T-cell (primary cell): ENCODE data around the gene SLC7A5. TPM values are rescaled to one million over a fixed set of nuclear protein-coding genes. Genes with fewer than 3 reads are reported as not detected.
"Not testable (repeated sequence)": the region's sequence is repeated elsewhere in the genome, so short reads cannot be mapped to it uniquely, and the experiment has no call there.

Experiments
- ATAC-seq, 4 experiments: fragments of 200-7000 bp in 3 of 4; fragments of 150-1000 bp in 1 of 4; cut with Tn5 transposase; replicated peaks in 1 of 4; 1 replicate in 3 of 4; 2 replicates in 1 of 4; pipeline ENCODE4 v1.10.0; 2021; ENCODE audit warnings: moderate library complexity in 3 of 4, mild to moderate bottlenecking in 2 of 4, moderate number of reproducible peaks in 1 of 4
- CTCF ChIA-PET, 2 donors: fragments of 300-600 bp; sonication (Branson Sonifier 250); formaldehyde crosslinking; loops; one replicate each; lab custom pipeline; 2022; ENCODE audit warnings: antibody characterized with exemption in 2 of 2; lab: Charles Lee
- POLR2A ChIA-PET, 2 donors: fragments of 300-600 bp; sonication (Branson Sonifier 250); formaldehyde crosslinking; loops; one replicate each; lab custom pipeline; 2022; ENCODE audit warnings: antibody characterized with exemption in 2 of 2; lab: Charles Lee
- DNase-seq, 35 experiments: peaks; one replicate each; pipeline versions ENCODE4 v3.0.0 to v3.0.0-alpha.2; 2013 to 2023
- H3K27ac ChIP-seq: one replicate; pipeline ENCODE4 v1.5.1; 2013; ENCODE audit warnings: low read length
- H3K27me3 ChIP-seq, 2 experiments: replicated peaks in 1 of 2; 1 replicate in 1 of 2; 2 replicates in 1 of 2; pipeline versions ENCODE4 v1.6.1 to v1.7.0; 2013; ENCODE audit warnings: low read length in 1 of 2, mixed read lengths in 1 of 2; ENCODE audit not compliant: control insufficient read depth in 2 of 2, insufficient read depth in 2 of 2; ENCODE audit errors: extremely low read depth in 1 of 2
- H3K36me3 ChIP-seq, 2 donors: 1 replicate in 1 of 2; 2 replicates in 1 of 2; pipeline versions ENCODE4 v1.6.1 to v1.7.0; 2013; ENCODE audit warnings: low read length in 1 of 2; ENCODE audit not compliant: control insufficient read depth in 2 of 2, insufficient read depth in 1 of 2; ENCODE audit errors: extremely low read depth in 1 of 2
- H3K4me1 ChIP-seq, 2 experiments: 1 replicate in 1 of 2; 2 replicates in 1 of 2; pipeline versions ENCODE4 v1.6.1 to v1.7.0; 2013; ENCODE audit warnings: low read length in 2 of 2, mixed read lengths in 1 of 2; ENCODE audit not compliant: insufficient read depth in 2 of 2, control insufficient read depth in 1 of 2; ENCODE audit errors: extremely low read depth in 1 of 2
- H3K4me3 ChIP-seq, 2 donors: 1 replicate in 1 of 2; 2 replicates in 1 of 2; pipeline versions ENCODE4 v1.5.1 to v1.7.0; 2013; ENCODE audit warnings: mild to moderate bottlenecking in 2 of 2, low read length in 1 of 2, moderate library complexity in 1 of 2; ENCODE audit not compliant: control insufficient read depth in 1 of 2; ENCODE audit errors: extremely low read depth in 1 of 2
- H3K9me3 ChIP-seq: 2 replicates; pipeline ENCODE4 v1.7.0; 2013
- H3K27ac Mint-ChIP-seq, 2 donors: one replicate each; pipeline ENCODE4 v1.8.0; 2020 to 2021; ENCODE audit warnings: mild to moderate bottlenecking in 2 of 2, mixed read lengths in 2 of 2
- H3K27me3 Mint-ChIP-seq, 2 donors: one replicate each; pipeline ENCODE4 v1.8.0; 2021 to 2022; ENCODE audit warnings: mixed read lengths in 2 of 2
- H3K36me3 Mint-ChIP-seq: one replicate; pipeline ENCODE4 v1.8.0; 2021; ENCODE audit warnings: mixed read lengths
- H3K4me1 Mint-ChIP-seq, 3 donors: one replicate each; pipeline ENCODE4 v1.8.0; 2020 to 2022; ENCODE audit warnings: mixed read lengths in 3 of 3, mild to moderate bottlenecking in 1 of 3
- H3K4me3 Mint-ChIP-seq, 3 donors: one replicate each; pipeline ENCODE4 v1.8.0; 2020 to 2022; ENCODE audit warnings: mild to moderate bottlenecking in 3 of 3, mixed read lengths in 3 of 3, moderate library complexity in 3 of 3
- H3K9me3 Mint-ChIP-seq, 3 donors: one replicate each; pipeline ENCODE4 v1.8.0; 2020 to 2022; ENCODE audit warnings: mixed read lengths in 3 of 3
- WGBS: methylation state at CpG from one replicate; pipeline ENCODE4 v1.1.5; 2013; ENCODE audit warnings: missing lambda C conversion rate; ENCODE audit not compliant: insufficient coverage; 5-methylcytosine and 5-hydroxymethylcytosine counted together
- total RNA-seq, 35 experiments: library from RNA in 6 of 35; stranded (reverse) in 6 of 35; fragments of 120-200 nt in 1 of 35; gene quantifications; one replicate each; pipeline versions ENCODE4 v1.2.1 to v1.2.4 and lab custom pipeline; 2013 to 2026

The SLC7A5 gene
- total RNA-seq, 5 donors from 2014 or later (not counting 1 experiment from before 2014, with no cell fraction given) = 37.9 to 81.6 (median 40.0) TPM

DNA sequence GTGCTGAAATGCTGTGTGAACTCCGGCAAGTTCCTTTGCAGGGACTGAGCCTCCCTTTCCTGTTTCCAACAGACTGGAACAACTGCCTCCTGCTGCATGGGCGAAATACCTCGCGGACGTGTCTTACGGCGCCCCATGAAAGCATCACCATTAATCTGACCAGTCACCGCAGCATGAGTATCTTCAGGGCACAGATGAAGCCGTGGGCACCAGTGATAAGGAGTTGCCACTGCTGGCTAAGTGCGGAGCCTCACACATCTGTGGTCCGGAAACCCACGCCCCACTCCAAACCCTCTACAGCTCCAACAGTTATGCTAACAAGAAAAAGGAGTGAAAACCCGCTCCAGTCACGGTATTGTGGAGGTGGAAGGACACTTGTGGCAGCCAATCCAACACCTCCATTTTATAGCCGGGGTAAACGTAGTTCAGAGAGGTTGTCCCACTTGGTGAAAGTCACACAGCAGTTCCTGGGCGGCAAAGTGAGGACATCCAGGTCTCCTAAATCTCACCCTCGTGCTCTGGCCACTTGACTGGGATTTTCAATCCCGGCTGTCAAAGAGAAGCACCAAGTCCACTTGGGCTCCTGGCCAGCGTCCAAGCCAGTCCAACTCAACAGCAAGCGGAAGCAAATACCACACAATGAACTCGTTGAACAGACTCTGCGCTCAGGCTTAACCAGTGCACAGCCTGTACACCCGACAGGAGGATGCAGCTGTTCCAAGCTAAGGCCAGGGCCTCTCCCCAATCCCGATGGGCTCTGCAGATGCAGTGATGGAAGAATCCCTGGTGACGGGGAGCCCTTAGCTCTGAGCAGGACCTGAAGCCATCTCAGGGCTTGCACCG, 10.9 kb downstream of the SLC7A5 start:
- not testable (repeated sequence) for DNase-seq, H3K4me3 Mint-ChIP-seq, H3K4me3 ChIP-seq, H3K27me3 Mint-ChIP-seq, H3K27me3 ChIP-seq, ATAC-seq, H3K27ac ChIP-seq, H3K9me3 ChIP-seq, H3K36me3 ChIP-seq, H3K9me3 Mint-ChIP-seq, H3K36me3 Mint-ChIP-seq
- WGBS = 88% methylated on average over 9 of the region's 27 CpGs
- POLR2A ChIA-PET = interaction anchor here in 1 of 2 donors (0.6 kb wide), 1 partner anchor 57 kb away, joined by 5 read pairs; no protein-coding TSS in a partner anchor
- Mint-ChIP-seq H3K4me1 (peaks cover 32 to 68% (median 32%) of the 10 kb centered on the region in 3 donors), H3K27ac (peak overlapping the region in 1 of 2 donors; percentile 79)
- CTCF ChIA-PET = interaction anchor here in 1 of 2 donors (1.1 kb wide), 1 partner anchor 9 kb away, joined by 3 read pairs; no protein-coding TSS in a partner anchor
- H3K4me1 ChIP-seq = peaks cover 0 to 62% of the 10 kb centered on the region in 2 experiments

- Histone ChIP-seq H3K27me3 (no peaks in the 10 kb centered on the region), H3K4me1 (peaks cover 0 to 65% of the 10 kb centered on the region in 2 experiments), H3K4me3 (peak overlapping the region in 1 of 2 donors; percentile 41), H3K36me3 (no peaks in the 10 kb centered on the region), H3K9me3 (no peaks in the 10 kb centered on the region), H3K27ac (peak overlapping the region; percentile 78)
- ChIA-PET POLR2A (interaction anchor here in 1 of 2 donors (1.6 kb wide), 1 partner anchor 9 kb away, joined by 13 read pairs; no protein-coding TSS in a partner anchor), CTCF (interaction anchor here (0.6 to 1.6 kb wide), 4 partner anchors 9 to 77 kb away, joined by 3 to 4 read pairs (median 3); no protein-coding TSS in a partner anchor)
- Mint-ChIP-seq H3K9me3 (no peaks in the 10 kb centered on the region), H3K27ac (peak overlapping the region; percentile 84 to 95), H3K4me1 (peaks cover 36 to 70% (median 38%) of the 10 kb centered on the region in 3 donors), H3K4me3 (peak overlapping the region; percentile 64 to 80 (median 66)), H3K27me3 (no peaks in the 10 kb centered on the region), H3K36me3 (peaks cover 10% of the 10 kb centered on the region)
- ATAC-seq (no peak), DNase-seq (no peak)
- WGBS = no CpG with 5 or more reads among the region's 15 CpGs
Measured at GRCh38 chr16:87856791-87857228, 12.5 kb downstream of the SLC7A5 start.

- H3K4me1 ChIP-seq = peaks cover 0 to 61% of the 10 kb centered on the region in 2 experiments
- Mint-ChIP-seq H3K27ac (peak overlapping the region; percentile 84 to 95), H3K4me1 (peaks cover 36 to 66% (median 38%) of the 10 kb centered on the region in 3 donors), H3K4me3 (peak overlapping the region; percentile 64 to 80 (median 66)), H3K36me3 (peaks cover 10% of the 10 kb centered on the region), H3K9me3 (no peaks in the 10 kb centered on the region), H3K27me3 (no peaks in the 10 kb centered on the region)
- H3K36me3 ChIP-seq = peaks cover 0 to 3% of the 10 kb centered on the region in 2 donors
- ChIA-PET POLR2A (interaction anchor here in 1 of 2 donors (0.6 to 1.6 kb wide), 2 partner anchors 10 to 91 kb away, joined by 3 to 13 read pairs; no protein-coding TSS in a partner anchor), CTCF (interaction anchor here (0.6 to 1.6 kb wide), 4 partner anchors 10 to 76 kb away, joined by 3 to 4 read pairs (median 3); no protein-coding TSS in a partner anchor)
- 55% methylated on average over 21 of the region's 26 CpGs for WGBS
- peak overlapping the region in 1 of 2 donors; percentile 41 for H3K4me3 ChIP-seq
- peak; percentile 20 to 59 (median 40) for ATAC-seq
- peak overlapping the region; percentile 78 for H3K27ac ChIP-seq
- H3K27me3 ChIP-seq = no peaks in the 10 kb centered on the region
- peak in 16 of 35 experiments; percentile 10 to 48 (median 28) for DNase-seq
- no peaks in the 10 kb centered on the region for H3K9me3 ChIP-seq
Measured at GRCh38 chr16:87855852-87856715, 13.2 kb downstream of the SLC7A5 start.

- H3K4me1 Mint-ChIP-seq = peaks cover 33 to 62% (median 33%) of the 10 kb centered on the region in 3 donors
- Histone ChIP-seq H3K36me3 (peaks cover 0 to 8% of the 10 kb centered on the region in 2 donors), H3K4me3 (no peak overlapping the region), H3K27me3 (no peaks in the 10 kb centered on the region), H3K27ac (peak overlapping the region; percentile 78), H3K9me3 (no peaks in the 10 kb centered on the region), H3K4me1 (peaks cover 0 to 61% of the 10 kb centered on the region in 2 experiments)
- CTCF ChIA-PET = interaction anchor here in 1 of 2 donors (1.3 kb wide), 1 partner anchor 16 kb away, joined by 4 read pairs; no protein-coding TSS in a partner anchor
- no peak for ATAC-seq
- POLR2A ChIA-PET = interaction anchor here in 1 of 2 donors (0.6 kb wide), 1 partner anchor 40 kb away, joined by 3 read pairs; no protein-coding TSS in a partner anchor
- peak overlapping the region; percentile 73 to 95 for H3K27ac Mint-ChIP-seq
- H3K36me3 Mint-ChIP-seq = peaks cover 9% of the 10 kb centered on the region
- peak overlapping the region; percentile 52 to 80 (median 66) for H3K4me3 Mint-ChIP-seq
- 88% methylated on average over 21 of the region's 22 CpGs for WGBS
- no peaks in the 10 kb centered on the region for H3K9me3 Mint-ChIP-seq
- DNase-seq = no peak
- H3K27me3 Mint-ChIP-seq = no peaks in the 10 kb centered on the region
Measured at GRCh38 chr16:87854907-87855683, 14.2 kb downstream of the SLC7A5 start.

- Mint-ChIP-seq H3K4me3 (peak overlapping the region; percentile 44 to 80 (median 47)), H3K36me3 (peaks cover 6% of the 10 kb centered on the region), H3K27ac (peak overlapping the region; percentile 82 to 93), H3K27me3 (no peaks in the 10 kb centered on the region), H3K9me3 (no peaks in the 10 kb centered on the region), H3K4me1 (peaks cover 25 to 56% (median 33%) of the 10 kb centered on the region in 3 donors)
- WGBS = 63% methylated on average over 13 of the region's 21 CpGs
- CTCF ChIA-PET = interaction anchor here in 1 of 2 donors (0.6 to 1.4 kb wide), 4 partner anchors 11 to 90 kb away, joined by 3 to 7 read pairs (median 4); no protein-coding TSS in a partner anchor
- H3K9me3 ChIP-seq = no peaks in the 10 kb centered on the region
- H3K27ac ChIP-seq = peak overlapping the region; percentile 78
- POLR2A ChIA-PET = interaction anchor here in 1 of 2 donors (1.0 kb wide), 1 partner anchor 15 kb away, joined by 3 read pairs; the partner anchor contains the start of gene SLC7A5
- peaks cover 0 to 8% of the 10 kb centered on the region in 2 donors for H3K36me3 ChIP-seq
- peaks cover 0 to 66% of the 10 kb centered on the region in 2 experiments for H3K4me1 ChIP-seq
- peak in 14 of 35 experiments; percentile 10 to 46 (median 34) for DNase-seq
- H3K27me3 ChIP-seq = no peaks in the 10 kb centered on the region
- peak in 1 of 4 experiments; percentile 9 for ATAC-seq
- peak overlapping the region in 1 of 2 donors; percentile 37 for H3K4me3 ChIP-seq
Measured at GRCh38 chr16:87854053-87854906, 15.0 kb downstream of the SLC7A5 start.
